G401.6 (cell line): Measurements from ENCODE around the gene NYNRIN.
A peak's percentile ranks its signal among the peaks of the same experiment; 100 is the strongest.
"Not testable (repeated sequence)": the region's sequence is repeated elsewhere in the genome, so short reads cannot be mapped to it uniquely, and the experiment has no call there.

Source experiments
- FAIRE-seq: peaks from 2 replicates; lab custom pipeline; 2012; peaks lifted over from hg19 to GRCh38; lab: Jason Lieb, UNC

The NYNRIN gene

GRCh38 chr14:24431569-24432258 is 32.9 kb downstream of the NYNRIN start:
- peak; percentile 39 for FAIRE-seq

GRCh38 chr14:24432259-24433131 is 33.7 kb downstream of the NYNRIN start:
- FAIRE-seq, result no peak

GRCh38 chr14:24434036-24434435 is 35.2 kb downstream of the NYNRIN start:
- FAIRE-seq, result no peak

GRCh38 chr14:24434676-24435075 is 35.9 kb downstream of the NYNRIN start:
- FAIRE-seq, result no peak

GRCh38 chr14:24435192-24435810 is 36.5 kb downstream of the NYNRIN start:
- no peak for FAIRE-seq

GRCh38 chr14:24435998-24436354 is 37.2 kb downstream of the NYNRIN start:
- no peak for FAIRE-seq

GRCh38 chr14:24436355-24437019 is 37.7 kb downstream of the NYNRIN start:
- FAIRE-seq, result peak; percentile 67

- no peak for FAIRE-seq
Measured at GRCh38 chr14:24437020-24437735, 38.4 kb downstream of the NYNRIN start.

- no peak for FAIRE-seq
Measured at GRCh38 chr14:24437736-24438067, 38.9 kb downstream of the NYNRIN start.

- FAIRE-seq, result no peak
Measured at GRCh38 chr14:24438223-24439097, 39.7 kb downstream of the NYNRIN start.

- FAIRE-seq, result no peak
Measured at GRCh38 chr14:24439257-24439656, 40.5 kb downstream of the NYNRIN start.

- no peak for FAIRE-seq
Measured at GRCh38 chr14:24439830-24440605, 41.2 kb downstream of the NYNRIN start.

- FAIRE-seq, result no peak
Measured at GRCh38 chr14:24440606-24441399, 42.0 kb downstream of the NYNRIN start.

- no peak for FAIRE-seq
Measured at GRCh38 chr14:24441485-24441884, 42.7 kb downstream of the NYNRIN start.

- no peak for FAIRE-seq
Measured at GRCh38 chr14:24441904-24442239, 43.1 kb downstream of the NYNRIN start.

GRCh38 chr14:24442240-24443052 is 43.6 kb downstream of the NYNRIN start, which contains the start of gene SDR39U1:
Gene SDR39U1 (minus strand): TSS chr14:24442776. CDS start chr14:24442769, 7 bp downstream.
- peak; percentile 98 for FAIRE-seq

- no peak for FAIRE-seq
Measured at GRCh38 chr14:24443053-24443665, 44.4 kb downstream of the NYNRIN start.

- FAIRE-seq, result not testable (repeated sequence)
Measured at GRCh38 chr14:24450828-24451227, 52.0 kb downstream of the NYNRIN start.
